OCI-LY3 (cell line): Measurements from ENCODE around the gene LCE3A.
A peak's percentile ranks its signal among the peaks of the same experiment; 100 is the strongest.

Source experiments
- H2AFZ ChIP-seq: fragments of 200-600, 300-600 bp; shearing (Covaris generic); 2 replicates; pipeline ENCODE4 v1.6.0; 2014; ENCODE audit warnings: antibody characterized with exemption, low read depth, low read length
- H3K27ac ChIP-seq: fragments of 200-600, 300-600 bp; sonication (generic); 2 replicates; pipeline ENCODE4 v1.5.1; 2014; ENCODE audit warnings: mild to moderate bottlenecking, low read length, moderate library complexity, mixed read lengths
- H3K27me3 ChIP-seq: fragments of 200-600, 300-600 bp; sonication (generic); 2 replicates; pipeline ENCODE4 v1.6.1; 2014; ENCODE audit warnings: low read depth, low read length, mixed read lengths
- H3K36me3 ChIP-seq: fragments of 200-600, 300-600 bp; sonication (generic); replicated peaks from 2 replicates; pipeline ENCODE3; 2014; ENCODE audit warnings: low read depth, low read length, mixed read lengths
- H3K4me1 ChIP-seq: fragments of 300-600, 200-600 bp; sonication (generic); 2 replicates; pipeline ENCODE4 v1.6.1; 2014; ENCODE audit warnings: low read length, mixed read lengths
- H3K4me2 ChIP-seq: fragments of 200-600, 300-600 bp; sonication (generic); 2 replicates; pipeline ENCODE4 v1.6.1; 2014; ENCODE audit warnings: low read length, mixed read lengths
- H3K4me3 ChIP-seq: fragments of 300-600, 200-600 bp; sonication (generic); 2 replicates; pipeline ENCODE4 v1.5.1; 2014; ENCODE audit warnings: antibody characterized with exemption, mild to moderate bottlenecking, low read length, moderate library complexity
- H3K79me2 ChIP-seq: fragments of 300-600, 200-600 bp; shearing (Covaris generic); 2 replicates; pipeline ENCODE4 v1.6.1; 2014; ENCODE audit warnings: mild to moderate bottlenecking, low read length, mixed read lengths
- H3K9ac ChIP-seq: fragments of 300-600, 200-600 bp; shearing (Covaris generic); 2 replicates; pipeline ENCODE4 v1.6.0; 2014; ENCODE audit warnings: mild to moderate bottlenecking, low read length, moderate library complexity
- H3K9me3 ChIP-seq: fragments of 200-600, 300-600 bp; shearing (Covaris generic); 2 replicates; pipeline ENCODE4 v1.6.1; 2014; ENCODE audit warnings: low read length, mixed read lengths; ENCODE audit not compliant: insufficient read depth
- H4K20me1 ChIP-seq: fragments of 200-600, 300-600 bp; sonication (generic); 2 replicates; pipeline ENCODE4 v1.6.1; 2016; ENCODE audit warnings: low read length, mixed read lengths; ENCODE audit not compliant: insufficient read depth
- CTCF ChIP-seq: fragments of 200-600, 300-600 bp; sonication (generic); IDR thresholded peaks from 2 replicates; pipeline ENCODE4 v1.5.1; 2014; ENCODE audit warnings: antibody characterized with exemption, low read length, low read depth
- EZH2phosphoT487 ChIP-seq: fragments of 200-600 bp; shearing (Covaris generic); IDR thresholded peaks from 2 replicates; pipeline ENCODE4 v1.6.1; 2018; ENCODE audit warnings: antibody characterized with exemption, mixed run types, low read depth

LCE3A gene

GRCh38 chr1:152577168-152577567 is 45.7 kb downstream of the LCE3A start:
- no peak overlapping the region for H3K9ac ChIP-seq
- TF ChIP-seq EZH2phosphoT487 (no peak), CTCF (no peak)
- no peak overlapping the region for H3K27ac ChIP-seq
- H3K79me2 ChIP-seq, result no peaks in the 10 kb centered on the region
- H4K20me1 ChIP-seq, result no peaks in the 10 kb centered on the region
- H3K4me2 ChIP-seq, result peak overlapping the region; percentile 19
- H2AFZ ChIP-seq, result no peak overlapping the region
- no peaks in the 10 kb centered on the region for H3K36me3 ChIP-seq
- peaks cover 17% of the 10 kb centered on the region for H3K4me1 ChIP-seq
- no peaks in the 10 kb centered on the region for H3K9me3 ChIP-seq
- H3K4me3 ChIP-seq, result no peak overlapping the region
- peaks cover 26% of the 10 kb centered on the region for H3K27me3 ChIP-seq
